T-cell (primary cell): ENCODE results near the gene FAM151A. TPM values are rescaled to one million over a fixed set of nuclear protein-coding genes. Genes with fewer than 3 reads are reported as not detected.

Experiments used
- ATAC-seq, 4 experiments: fragments of 200-7000 bp in 3 of 4; fragments of 150-1000 bp in 1 of 4; cut with Tn5 transposase; replicated peaks in 1 of 4; 1 replicate in 3 of 4; 2 replicates in 1 of 4; pipeline ENCODE4 v1.10.0; 2021; ENCODE audit warnings: moderate library complexity in 3 of 4, mild to moderate bottlenecking in 2 of 4, moderate number of reproducible peaks in 1 of 4
- CTCF ChIA-PET, 2 donors: fragments of 300-600 bp; sonication (Branson Sonifier 250); formaldehyde crosslinking; loops; one replicate each; lab custom pipeline; 2022; ENCODE audit warnings: antibody characterized with exemption in 2 of 2; lab: Charles Lee
- POLR2A ChIA-PET, 2 donors: fragments of 300-600 bp; sonication (Branson Sonifier 250); formaldehyde crosslinking; loops; one replicate each; lab custom pipeline; 2022; ENCODE audit warnings: antibody characterized with exemption in 2 of 2; lab: Charles Lee
- DNase-seq, 35 experiments: peaks; one replicate each; pipeline versions ENCODE4 v3.0.0 to v3.0.0-alpha.2; 2013 to 2023
- H3K27ac ChIP-seq: one replicate; pipeline ENCODE4 v1.5.1; 2013; ENCODE audit warnings: low read length
- H3K27me3 ChIP-seq, 2 experiments: replicated peaks in 1 of 2; 1 replicate in 1 of 2; 2 replicates in 1 of 2; pipeline versions ENCODE4 v1.6.1 to v1.7.0; 2013; ENCODE audit warnings: low read length in 1 of 2, mixed read lengths in 1 of 2; ENCODE audit not compliant: control insufficient read depth in 2 of 2, insufficient read depth in 2 of 2; ENCODE audit errors: extremely low read depth in 1 of 2
- H3K36me3 ChIP-seq, 2 donors: 1 replicate in 1 of 2; 2 replicates in 1 of 2; pipeline versions ENCODE4 v1.6.1 to v1.7.0; 2013; ENCODE audit warnings: low read length in 1 of 2; ENCODE audit not compliant: control insufficient read depth in 2 of 2, insufficient read depth in 1 of 2; ENCODE audit errors: extremely low read depth in 1 of 2
- H3K4me1 ChIP-seq, 2 experiments: 1 replicate in 1 of 2; 2 replicates in 1 of 2; pipeline versions ENCODE4 v1.6.1 to v1.7.0; 2013; ENCODE audit warnings: low read length in 2 of 2, mixed read lengths in 1 of 2; ENCODE audit not compliant: insufficient read depth in 2 of 2, control insufficient read depth in 1 of 2; ENCODE audit errors: extremely low read depth in 1 of 2
- H3K4me3 ChIP-seq, 2 donors: 1 replicate in 1 of 2; 2 replicates in 1 of 2; pipeline versions ENCODE4 v1.5.1 to v1.7.0; 2013; ENCODE audit warnings: mild to moderate bottlenecking in 2 of 2, low read length in 1 of 2, moderate library complexity in 1 of 2; ENCODE audit not compliant: control insufficient read depth in 1 of 2; ENCODE audit errors: extremely low read depth in 1 of 2
- H3K9me3 ChIP-seq: 2 replicates; pipeline ENCODE4 v1.7.0; 2013
- H3K27ac Mint-ChIP-seq, 2 donors: one replicate each; pipeline ENCODE4 v1.8.0; 2020 to 2021; ENCODE audit warnings: mild to moderate bottlenecking in 2 of 2, mixed read lengths in 2 of 2
- H3K27me3 Mint-ChIP-seq, 2 donors: one replicate each; pipeline ENCODE4 v1.8.0; 2021 to 2022; ENCODE audit warnings: mixed read lengths in 2 of 2
- H3K36me3 Mint-ChIP-seq: one replicate; pipeline ENCODE4 v1.8.0; 2021; ENCODE audit warnings: mixed read lengths
- H3K4me1 Mint-ChIP-seq, 3 donors: one replicate each; pipeline ENCODE4 v1.8.0; 2020 to 2022; ENCODE audit warnings: mixed read lengths in 3 of 3, mild to moderate bottlenecking in 1 of 3
- H3K4me3 Mint-ChIP-seq, 3 donors: one replicate each; pipeline ENCODE4 v1.8.0; 2020 to 2022; ENCODE audit warnings: mild to moderate bottlenecking in 3 of 3, mixed read lengths in 3 of 3, moderate library complexity in 3 of 3
- H3K9me3 Mint-ChIP-seq, 3 donors: one replicate each; pipeline ENCODE4 v1.8.0; 2020 to 2022; ENCODE audit warnings: mixed read lengths in 3 of 3
- WGBS: methylation state at CpG from one replicate; pipeline ENCODE4 v1.1.5; 2013; ENCODE audit warnings: missing lambda C conversion rate; ENCODE audit not compliant: insufficient coverage; 5-methylcytosine and 5-hydroxymethylcytosine counted together
- total RNA-seq, 35 experiments: library from RNA in 6 of 35; stranded (reverse) in 6 of 35; fragments of 120-200 nt in 1 of 35; gene quantifications; one replicate each; pipeline versions ENCODE4 v1.2.1 to v1.2.4 and lab custom pipeline; 2013 to 2026

FAM151A gene
- total RNA-seq, 5 donors from 2014 or later (not counting 1 experiment from before 2014, with no cell fraction given): not detected

- no peak for ATAC-seq
- CTCF ChIA-PET: no interaction called here
These were observed 41.0 kb upstream of the FAM151A start for GRCh38 chr1:54664364-54664763.

GRCh38 chr1:54663725-54664124 lies 40.4 kb upstream of the FAM151A start:
- ChIA-PET CTCF (interaction anchor here in 1 of 2 donors (0.6 kb wide), 1 partner anchor 224 kb away, joined by 3 read pairs; no protein-coding TSS in a partner anchor), POLR2A (no interaction called here)
- no peak overlapping the region for H3K27ac Mint-ChIP-seq
- ATAC-seq: no peak
- no peaks in the 10 kb centered on the region for H3K4me1 Mint-ChIP-seq
- WGBS: no CpG with 5 or more reads among the region's 4 CpGs
- H3K4me3 ChIP-seq: no peak overlapping the region
- peaks cover 0 to 5% of the 10 kb centered on the region in 2 experiments for H3K27me3 ChIP-seq
- no peak overlapping the region for H3K4me3 Mint-ChIP-seq
- DNase-seq: no peak
- H3K27ac ChIP-seq: no peak overlapping the region
- H3K36me3 Mint-ChIP-seq: no peaks in the 10 kb centered on the region
- peaks cover 0 to 5% (median under 1%) of the 10 kb centered on the region in 3 donors for H3K9me3 Mint-ChIP-seq
- H3K36me3 ChIP-seq: no peaks in the 10 kb centered on the region
- no peaks in the 10 kb centered on the region for H3K4me1 ChIP-seq
- H3K27me3 Mint-ChIP-seq: peaks cover 0 to 10% of the 10 kb centered on the region in 2 donors
- H3K9me3 ChIP-seq: no peaks in the 10 kb centered on the region

More at GRCh38 chr1:54664364-54664763, 41.0 kb upstream of the FAM151A start:
- WGBS: 97% methylated on average over 3 of the region's 4 CpGs
- Histone ChIP-seq H3K27me3 (peaks cover 0 to 5% of the 10 kb centered on the region in 2 experiments), H3K27ac (no peak overlapping the region), H3K4me3 (no peak overlapping the region), H3K4me1 (no peaks in the 10 kb centered on the region), H3K9me3 (no peaks in the 10 kb centered on the region), H3K36me3 (no peaks in the 10 kb centered on the region)
- H3K4me1 Mint-ChIP-seq: no peaks in the 10 kb centered on the region
- H3K27me3 Mint-ChIP-seq: peaks cover 0 to 10% of the 10 kb centered on the region in 2 donors
- peaks cover 0 to 3% (median 0%) of the 10 kb centered on the region in 3 donors for H3K9me3 Mint-ChIP-seq
- no peak for DNase-seq
- no peak overlapping the region for H3K27ac Mint-ChIP-seq
- H3K36me3 Mint-ChIP-seq: no peaks in the 10 kb centered on the region
- POLR2A ChIA-PET: no interaction called here
- no peak overlapping the region for H3K4me3 Mint-ChIP-seq

DNA sequence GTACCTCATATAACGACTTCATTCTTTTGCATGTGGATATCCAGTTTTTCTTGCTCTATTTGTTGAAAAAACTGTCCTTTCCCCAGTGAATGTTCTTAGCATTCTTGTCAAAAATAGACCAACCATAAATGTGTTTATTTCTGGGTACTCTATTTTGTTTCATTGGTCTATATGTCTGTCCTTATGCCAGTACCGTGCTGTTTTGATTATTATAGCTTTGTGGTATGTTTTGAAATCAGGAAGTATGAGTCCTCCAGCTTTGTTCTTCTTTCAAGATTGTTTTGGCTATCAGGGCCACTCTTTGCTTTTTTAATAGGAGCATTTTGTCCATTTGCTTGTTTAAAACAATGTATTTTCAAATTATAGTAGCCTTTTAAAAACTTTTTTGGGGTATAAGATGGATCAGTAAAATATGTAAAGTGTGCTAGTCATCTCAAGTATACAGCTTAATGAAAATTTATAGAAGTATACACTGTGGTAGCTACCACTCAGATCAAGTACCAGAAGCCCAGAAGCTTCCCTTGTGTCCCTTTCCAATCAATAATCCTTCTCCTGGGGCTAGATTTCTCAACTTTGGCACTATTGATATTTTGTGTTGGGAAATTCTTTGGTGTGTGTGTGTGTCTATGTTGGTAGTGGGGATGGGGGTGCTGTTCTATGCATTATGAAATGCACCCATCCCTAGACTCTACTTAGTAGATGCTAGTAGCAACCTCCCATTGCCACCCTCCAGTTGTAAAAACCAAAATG lies 35.0 kb upstream of the FAM151A start:
- Histone ChIP-seq H3K36me3 (no peaks in the 10 kb centered on the region), H3K4me3 (no peak overlapping the region), H3K27me3 (no peaks in the 10 kb centered on the region), H3K27ac (no peak overlapping the region), H3K4me1 (no peaks in the 10 kb centered on the region), H3K9me3 (no peaks in the 10 kb centered on the region)
- ATAC-seq (no peak), DNase-seq (no peak)
- Mint-ChIP-seq H3K36me3 (no peaks in the 10 kb centered on the region), H3K9me3 (peaks cover 0 to 14% (median 9%) of the 10 kb centered on the region in 3 donors), H3K4me1 (no peaks in the 10 kb centered on the region), H3K27ac (no peak overlapping the region), H3K27me3 (peaks cover 0 to 5% of the 10 kb centered on the region in 2 donors), H3K4me3 (no peak overlapping the region)
- POLR2A ChIA-PET: no interaction called here
- 70% methylated on average over 1 of the region's 2 CpGs for WGBS
- CTCF ChIA-PET: no interaction called here

- Mint-ChIP-seq H3K27me3 (peaks cover 5 to 12% of the 10 kb centered on the region in 2 donors), H3K36me3 (no peaks in the 10 kb centered on the region), H3K27ac (no peak overlapping the region), H3K4me3 (no peak overlapping the region), H3K4me1 (no peaks in the 10 kb centered on the region), H3K9me3 (peaks cover 0 to 2% (median 2%) of the 10 kb centered on the region in 3 donors)
- Histone ChIP-seq H3K4me1 (no peaks in the 10 kb centered on the region), H3K27me3 (no peaks in the 10 kb centered on the region), H3K4me3 (no peak overlapping the region), H3K9me3 (no peaks in the 10 kb centered on the region), H3K27ac (no peak overlapping the region), H3K36me3 (no peaks in the 10 kb centered on the region)
- POLR2A ChIA-PET: no interaction called here
- WGBS: 49% methylated on average over 3 of the region's 4 CpGs
- CTCF ChIA-PET: no interaction called here
- no peak for DNase-seq
- no peak for ATAC-seq
These were observed 29.7 kb upstream of the FAM151A start for GRCh38 chr1:54653036-54653435.

- no peak overlapping the region for H3K4me3 Mint-ChIP-seq
- POLR2A ChIA-PET: no interaction called here
These were observed 28.8 kb upstream of the FAM151A start for GRCh38 chr1:54652168-54652567.

DNA sequence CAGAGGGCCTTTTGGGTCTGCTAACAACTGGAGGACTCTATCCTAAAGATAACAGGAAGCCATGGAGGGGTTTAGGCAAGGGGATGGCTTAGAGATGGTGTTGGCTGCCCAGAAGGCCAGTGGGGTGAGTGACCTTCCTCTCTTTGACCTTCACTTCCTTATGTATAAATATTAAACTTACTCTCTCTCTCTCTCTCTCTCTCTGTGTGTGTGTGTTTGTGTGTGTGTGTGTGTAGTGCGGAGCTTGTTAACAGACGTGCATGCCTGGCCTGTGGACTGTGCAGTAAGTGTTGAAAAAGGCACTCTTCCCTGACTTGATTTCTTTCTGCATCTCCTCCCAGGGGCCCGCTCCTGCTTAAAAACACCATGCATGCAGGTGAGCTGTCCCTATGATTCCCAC lies 28.3 kb upstream of the FAM151A start:
- no peak overlapping the region for H3K4me3 Mint-ChIP-seq
- ChIA-PET POLR2A (no interaction called here), CTCF (no interaction called here)
- peaks cover 5 to 16% of the 10 kb centered on the region in 2 donors for H3K27me3 Mint-ChIP-seq
- Histone ChIP-seq H3K36me3 (no peaks in the 10 kb centered on the region), H3K27me3 (no peaks in the 10 kb centered on the region), H3K27ac (no peak overlapping the region), H3K4me3 (no peak overlapping the region), H3K9me3 (no peaks in the 10 kb centered on the region), H3K4me1 (no peaks in the 10 kb centered on the region)
- no CpG with 5 or more reads among the region's 3 CpGs for WGBS
- DNase-seq (no peak), ATAC-seq (no peak)
- H3K4me1 Mint-ChIP-seq: no peaks in the 10 kb centered on the region
- H3K27ac Mint-ChIP-seq: no peak overlapping the region
- no peaks in the 10 kb centered on the region for H3K9me3 Mint-ChIP-seq
- H3K36me3 Mint-ChIP-seq: no peaks in the 10 kb centered on the region

More at GRCh38 chr1:54652168-54652567, 28.8 kb upstream of the FAM151A start:
- peaks cover 5 to 14% of the 10 kb centered on the region in 2 donors for H3K27me3 Mint-ChIP-seq
- H3K9me3 ChIP-seq: no peaks in the 10 kb centered on the region
- no peaks in the 10 kb centered on the region for H3K27me3 ChIP-seq
- no peaks in the 10 kb centered on the region for H3K9me3 Mint-ChIP-seq
- no peak for ATAC-seq
- H3K4me3 ChIP-seq: no peak overlapping the region
- no peaks in the 10 kb centered on the region for H3K4me1 ChIP-seq
- H3K36me3 ChIP-seq: no peaks in the 10 kb centered on the region
- H3K27ac Mint-ChIP-seq: no peak overlapping the region
- DNase-seq: no peak
- H3K27ac ChIP-seq: no peak overlapping the region
- CTCF ChIA-PET: no interaction called here
- no peaks in the 10 kb centered on the region for H3K4me1 Mint-ChIP-seq
- H3K36me3 Mint-ChIP-seq: no peaks in the 10 kb centered on the region
